ENCODE measurements around the gene ZNF681.

DNA sequence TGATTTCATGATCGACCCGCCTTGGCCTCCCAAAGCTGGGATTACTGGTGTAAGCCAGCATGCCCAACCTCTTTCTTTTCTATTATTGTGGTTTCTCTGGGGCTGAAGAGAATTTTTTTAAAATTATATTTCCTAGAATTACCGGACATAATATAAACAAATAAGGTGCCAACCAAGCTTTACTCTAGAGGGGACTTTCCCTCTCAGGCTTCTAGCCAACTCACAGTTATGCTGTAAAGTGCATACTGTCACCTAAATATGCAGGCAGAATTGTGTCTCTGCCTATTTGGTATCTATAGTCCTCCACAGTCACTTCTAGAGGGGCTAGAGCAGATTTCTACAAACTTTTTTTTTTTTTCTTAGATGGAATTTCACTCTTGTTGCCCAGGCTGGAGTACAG is 41.6 kb upstream of the ZNF681 start:
- TF ChIP-seq, protein P1, sequence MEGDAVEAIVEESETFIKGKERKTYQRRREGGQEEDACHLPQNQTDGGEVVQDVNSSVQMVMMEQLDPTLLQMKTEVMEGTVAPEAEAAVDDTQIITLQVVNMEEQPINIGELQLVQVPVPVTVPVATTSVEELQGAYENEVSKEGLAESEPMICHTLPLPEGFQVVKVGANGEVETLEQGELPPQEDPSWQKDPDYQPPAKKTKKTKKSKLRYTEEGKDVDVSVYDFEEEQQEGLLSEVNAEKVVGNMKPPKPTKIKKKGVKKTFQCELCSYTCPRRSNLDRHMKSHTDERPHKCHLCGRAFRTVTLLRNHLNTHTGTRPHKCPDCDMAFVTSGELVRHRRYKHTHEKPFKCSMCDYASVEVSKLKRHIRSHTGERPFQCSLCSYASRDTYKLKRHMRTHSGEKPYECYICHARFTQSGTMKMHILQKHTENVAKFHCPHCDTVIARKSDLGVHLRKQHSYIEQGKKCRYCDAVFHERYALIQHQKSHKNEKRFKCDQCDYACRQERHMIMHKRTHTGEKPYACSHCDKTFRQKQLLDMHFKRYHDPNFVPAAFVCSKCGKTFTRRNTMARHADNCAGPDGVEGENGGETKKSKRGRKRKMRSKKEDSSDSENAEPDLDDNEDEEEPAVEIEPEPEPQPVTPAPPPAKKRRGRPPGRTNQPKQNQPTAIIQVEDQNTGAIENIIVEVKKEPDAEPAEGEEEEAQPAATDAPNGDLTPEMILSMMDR (IDR thresholded peaks at IDR 0.05; ENCODE audit: borderline replicate concordance, extremely low read depth, low read length, poor library complexity, severe bottlenecking) = no peak
- no peak for TF ChIP-seq EZH2 (IDR thresholded peaks at IDR 0.05; ENCODE audit: borderline replicate concordance, low read depth, low read length, severe bottlenecking)

Measured in DND-41 (cell line).